Measurements from ENCODE around the gene PECR.

DNA sequence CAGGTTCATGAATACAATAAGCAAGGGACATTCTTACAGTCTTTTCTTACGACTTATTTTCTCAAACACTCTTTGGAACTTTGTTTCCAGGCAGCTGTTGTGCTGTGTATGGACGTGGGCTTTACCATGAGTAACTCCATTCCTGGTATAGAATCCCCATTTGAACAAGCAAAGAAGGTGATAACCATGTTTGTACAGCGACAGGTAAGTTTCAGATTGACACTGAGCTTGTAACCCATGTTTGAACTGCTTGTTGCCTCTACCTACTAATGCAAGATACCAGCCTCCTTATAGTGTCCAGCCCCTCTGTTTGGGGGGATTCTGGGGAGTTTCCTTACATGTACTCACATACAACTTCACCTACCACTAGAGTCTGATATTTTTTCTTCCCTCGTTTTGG lies 31.3 kb upstream of the PECR start:
- TF ChIP-seq, protein P1, sequence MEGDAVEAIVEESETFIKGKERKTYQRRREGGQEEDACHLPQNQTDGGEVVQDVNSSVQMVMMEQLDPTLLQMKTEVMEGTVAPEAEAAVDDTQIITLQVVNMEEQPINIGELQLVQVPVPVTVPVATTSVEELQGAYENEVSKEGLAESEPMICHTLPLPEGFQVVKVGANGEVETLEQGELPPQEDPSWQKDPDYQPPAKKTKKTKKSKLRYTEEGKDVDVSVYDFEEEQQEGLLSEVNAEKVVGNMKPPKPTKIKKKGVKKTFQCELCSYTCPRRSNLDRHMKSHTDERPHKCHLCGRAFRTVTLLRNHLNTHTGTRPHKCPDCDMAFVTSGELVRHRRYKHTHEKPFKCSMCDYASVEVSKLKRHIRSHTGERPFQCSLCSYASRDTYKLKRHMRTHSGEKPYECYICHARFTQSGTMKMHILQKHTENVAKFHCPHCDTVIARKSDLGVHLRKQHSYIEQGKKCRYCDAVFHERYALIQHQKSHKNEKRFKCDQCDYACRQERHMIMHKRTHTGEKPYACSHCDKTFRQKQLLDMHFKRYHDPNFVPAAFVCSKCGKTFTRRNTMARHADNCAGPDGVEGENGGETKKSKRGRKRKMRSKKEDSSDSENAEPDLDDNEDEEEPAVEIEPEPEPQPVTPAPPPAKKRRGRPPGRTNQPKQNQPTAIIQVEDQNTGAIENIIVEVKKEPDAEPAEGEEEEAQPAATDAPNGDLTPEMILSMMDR (IDR thresholded peaks at IDR 0.05): no peak
- no peak for TF ChIP-seq POLR2A (IDR thresholded peaks at IDR 0.05)

Measured in uterus (tissue), 2 donors.